NCI-H1092 treated with DMSO at 0.1 percent for 48 hours (cell line): ENCODE measurements around the gene GPBAR1.

Source experiments
- DNase-seq: peaks from one replicate; lab custom pipeline; 2025; lab: John Stamatoyannopoulos, UW

The GPBAR1 gene

GRCh38 chr2:218286570-218287459, 26.0 kb downstream of the GPBAR1 start:
- no peak for DNase-seq

GRCh38 chr2:218289639-218290315, 29.0 kb downstream of the GPBAR1 start:
- no peak for DNase-seq

- DNase-seq: no peak
Measured at GRCh38 chr2:218290316-218291261, 29.8 kb downstream of the GPBAR1 start.

- no peak for DNase-seq
Measured at GRCh38 chr2:218291318-218292047, 30.7 kb downstream of the GPBAR1 start.

GRCh38 chr2:218292048-218293014, 31.5 kb downstream of the GPBAR1 start, which contains the start of gene TMBIM1:
TSS of gene TMBIM1 (minus strand) at chr2:218292503. CDS start at chr2:218282141, 10,362 bp downstream.
- DNase-seq: no peak

- no peak for DNase-seq
Measured at GRCh38 chr2:218293715-218294429, 33.1 kb downstream of the GPBAR1 start.

- DNase-seq: no peak
Measured at GRCh38 chr2:218294430-218295022, 33.7 kb downstream of the GPBAR1 start.

- no peak for DNase-seq
Measured at GRCh38 chr2:218295029-218295428, 34.2 kb downstream of the GPBAR1 start.

- DNase-seq: no peak
Measured at GRCh38 chr2:218296200-218296599, 35.4 kb downstream of the GPBAR1 start.

- DNase-seq: no peak
Measured at GRCh38 chr2:218296847-218297246, 36.0 kb downstream of the GPBAR1 start.

- no peak for DNase-seq
Measured at GRCh38 chr2:218298314-218298875, 37.6 kb downstream of the GPBAR1 start.

- no peak for DNase-seq
Measured at GRCh38 chr2:218300141-218300540, 39.3 kb downstream of the GPBAR1 start.

- peak; percentile 68 for DNase-seq
Measured at GRCh38 chr2:218301176-218301819, 40.5 kb downstream of the GPBAR1 start.

GRCh38 chr2:218305383-218305782, 44.6 kb downstream of the GPBAR1 start:
- no peak for DNase-seq

GRCh38 chr2:218306184-218306920, 45.5 kb downstream of the GPBAR1 start:
- no peak for DNase-seq

- DNase-seq: no peak
Measured at GRCh38 chr2:218307415-218308090, 46.7 kb downstream of the GPBAR1 start.
